HG03196 (cell line): ENCODE measurements around the gene TMEM266.
"Not testable (repeated sequence)": the region's sequence is repeated elsewhere in the genome, so short reads cannot be mapped to it uniquely, and the experiment has no call there.

Source experiments
- ATAC-seq: cut with Tn5 transposase; IDR thresholded peaks from one replicate; pipeline ENCODE4 v1.9.1; 2021; ENCODE audit not compliant: unreplicated experiment

TMEM266 gene, protein sequence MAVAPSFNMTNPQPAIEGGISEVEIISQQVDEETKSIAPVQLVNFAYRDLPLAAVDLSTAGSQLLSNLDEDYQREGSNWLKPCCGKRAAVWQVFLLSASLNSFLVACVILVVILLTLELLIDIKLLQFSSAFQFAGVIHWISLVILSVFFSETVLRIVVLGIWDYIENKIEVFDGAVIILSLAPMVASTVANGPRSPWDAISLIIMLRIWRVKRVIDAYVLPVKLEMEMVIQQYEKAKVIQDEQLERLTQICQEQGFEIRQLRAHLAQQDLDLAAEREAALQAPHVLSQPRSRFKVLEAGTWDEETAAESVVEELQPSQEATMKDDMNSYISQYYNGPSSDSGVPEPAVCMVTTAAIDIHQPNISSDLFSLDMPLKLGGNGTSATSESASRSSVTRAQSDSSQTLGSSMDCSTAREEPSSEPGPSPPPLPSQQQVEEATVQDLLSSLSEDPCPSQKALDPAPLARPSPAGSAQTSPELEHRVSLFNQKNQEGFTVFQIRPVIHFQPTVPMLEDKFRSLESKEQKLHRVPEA

DNA sequence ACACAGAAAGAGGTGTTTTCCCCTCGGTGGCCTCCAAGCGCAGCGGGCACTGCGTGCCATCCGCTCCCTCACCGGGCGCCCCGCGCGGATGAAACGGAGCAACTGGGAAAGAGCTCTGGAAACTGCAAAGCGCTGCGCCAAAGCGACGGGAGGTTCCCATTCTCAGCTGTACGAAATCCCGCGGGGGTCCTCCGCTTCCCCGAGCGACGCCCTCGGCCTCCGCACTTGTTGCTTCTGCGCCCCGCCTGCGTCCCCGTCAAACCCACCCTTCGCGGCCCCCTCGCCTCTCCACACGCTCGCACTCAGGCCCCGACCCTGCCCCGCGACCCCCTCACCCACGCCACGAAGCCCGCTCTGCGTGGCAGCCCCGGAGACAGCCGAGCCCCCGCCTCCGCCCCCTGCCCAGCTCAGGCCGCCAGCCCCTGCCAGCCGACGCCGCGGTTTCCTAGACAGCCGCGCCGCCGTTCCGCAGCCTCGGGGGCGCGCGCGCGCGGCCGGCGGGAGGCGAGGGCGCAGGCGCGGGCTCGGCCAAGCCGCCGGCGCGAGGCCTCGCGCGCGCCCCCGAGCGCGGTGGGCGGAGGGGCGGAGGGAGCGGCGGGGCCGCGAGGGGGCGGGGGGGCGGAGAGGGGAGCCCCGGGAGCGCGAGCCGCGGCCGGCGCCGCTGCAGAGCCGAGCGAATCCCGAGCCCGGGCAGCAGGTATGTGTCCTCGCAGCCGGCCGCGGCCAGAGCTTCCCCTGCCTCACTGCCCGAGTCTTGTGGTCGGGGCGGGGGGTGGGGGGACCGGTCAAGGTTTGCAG, at the start of gene TMEM266:
Gene TMEM266 (plus strand): TSS at position 666 of the 798 bp plus-strand sequence. CDS start 74,279 bp downstream, outside the sequence.
- ATAC-seq: no peak

DNA sequence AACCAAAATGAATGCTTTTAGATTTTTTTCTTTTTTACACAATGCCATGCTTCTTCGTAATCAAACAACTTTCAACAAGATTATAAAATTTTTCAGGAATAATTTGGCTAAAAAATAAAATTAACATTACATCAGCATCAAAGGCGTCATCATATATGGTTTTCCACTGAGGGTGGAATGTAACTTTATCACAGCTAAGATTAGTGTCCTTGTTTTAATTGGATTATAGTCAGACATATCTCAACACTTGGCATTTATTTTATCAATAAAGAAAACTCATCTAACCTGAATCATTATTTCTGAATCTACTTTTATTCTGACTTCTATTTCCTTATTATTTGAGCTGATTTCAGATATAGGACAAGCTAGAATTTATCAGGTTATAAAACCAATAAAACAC, 49.2 kb upstream of the TMEM266 start:
- ATAC-seq: no peak

DNA sequence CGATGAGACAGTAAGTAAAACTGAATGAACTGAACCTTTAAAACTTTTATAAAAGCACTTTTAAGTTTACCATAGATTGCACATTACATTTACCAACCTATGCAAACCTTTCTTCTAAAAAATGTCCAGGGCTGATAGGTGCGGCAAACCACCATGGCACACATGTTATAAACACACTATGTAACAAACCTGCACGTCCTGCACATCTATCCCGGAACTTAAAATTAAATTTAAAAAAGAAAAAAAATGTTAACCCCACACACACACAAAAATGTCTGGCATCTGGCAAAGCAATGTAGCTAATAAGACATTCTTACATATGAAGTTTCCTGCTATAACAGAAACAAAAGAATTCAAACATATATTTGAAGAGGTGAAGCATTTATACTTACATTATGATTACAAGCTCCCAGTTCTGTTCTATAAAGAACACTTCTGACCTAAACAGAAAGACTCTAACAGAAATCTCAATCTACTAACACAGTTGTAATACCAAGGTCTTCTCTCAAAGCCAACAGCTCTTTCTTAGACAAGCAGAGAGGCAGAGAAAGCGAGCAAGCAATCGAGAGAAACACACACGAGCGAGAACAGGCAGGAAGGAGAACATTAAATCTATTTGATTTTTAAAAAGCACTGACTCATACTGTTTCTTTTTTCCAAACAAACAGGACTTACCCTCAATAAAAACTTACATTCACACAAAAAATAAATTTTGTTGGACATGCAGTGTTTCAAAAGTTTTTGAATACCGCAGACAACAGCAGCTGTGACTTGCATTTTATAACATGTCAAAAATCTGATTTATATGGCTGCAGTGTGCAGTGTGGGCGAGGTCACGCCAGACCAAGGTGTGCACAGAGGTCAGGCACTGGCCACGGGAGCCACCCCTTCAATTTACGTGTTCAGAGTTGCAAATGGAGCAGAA, 47.9 kb upstream of the TMEM266 start, which contains the start of gene NRG4:
Gene NRG4 (minus strand): TSS at position 798 of the 925 bp plus-strand sequence. CDS start 1,194 bp downstream, outside the sequence.
- no peak for ATAC-seq

DNA sequence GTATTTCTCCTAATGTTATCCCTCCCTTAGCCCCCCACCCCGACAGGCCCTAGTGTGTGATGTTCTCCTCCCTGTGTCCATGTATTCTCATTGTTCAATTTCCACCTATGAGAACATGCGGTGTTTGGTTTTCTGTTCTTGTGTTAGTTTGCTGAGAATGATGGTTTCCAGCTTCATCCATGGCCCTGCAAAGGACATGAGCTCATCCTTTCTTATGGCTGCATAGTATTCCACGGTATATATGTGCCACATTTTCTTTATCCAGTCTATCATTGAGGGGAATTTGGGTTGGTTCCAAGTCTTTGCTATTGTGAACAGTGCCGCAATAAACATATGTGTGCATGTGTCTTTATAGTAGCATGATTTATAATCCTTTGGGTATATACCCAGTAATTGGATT, 46.3 kb upstream of the TMEM266 start:
- ATAC-seq: not testable (repeated sequence)

DNA sequence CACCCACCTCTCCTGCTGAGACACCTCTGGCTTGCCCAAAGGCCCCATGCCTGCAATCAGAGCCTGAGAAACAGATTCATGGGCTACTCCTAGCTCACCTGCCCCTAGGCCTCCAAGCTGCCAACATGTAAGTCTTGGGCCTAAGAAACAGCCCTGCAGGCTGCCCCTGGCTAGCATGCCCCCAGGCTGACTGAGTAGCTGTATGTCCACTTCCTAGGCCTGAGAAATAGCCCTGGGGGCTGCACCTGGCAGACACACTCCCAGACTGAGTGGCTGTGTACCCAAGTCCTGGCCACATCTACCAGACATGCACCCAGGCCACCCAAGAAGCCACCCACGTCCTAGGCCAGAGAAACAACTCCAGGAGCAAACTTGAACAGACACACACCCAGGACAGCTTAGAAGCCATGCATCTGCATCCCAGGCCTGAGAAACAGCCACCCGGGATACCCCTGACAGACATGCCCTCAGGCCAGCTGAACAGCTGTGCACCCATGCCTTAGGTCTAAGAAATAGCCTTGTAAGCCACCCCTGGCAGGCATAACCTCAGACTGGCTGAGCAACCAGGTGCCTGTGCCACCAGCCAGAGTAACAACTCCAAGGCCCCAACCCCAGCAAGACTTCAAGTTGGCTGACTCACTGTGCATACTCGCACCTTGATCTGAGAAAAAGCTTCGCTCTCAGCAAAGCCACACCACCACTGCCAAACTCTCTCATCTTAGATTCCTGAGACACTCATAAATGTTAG, 35.6 kb upstream of the TMEM266 start:
- no peak for ATAC-seq

DNA sequence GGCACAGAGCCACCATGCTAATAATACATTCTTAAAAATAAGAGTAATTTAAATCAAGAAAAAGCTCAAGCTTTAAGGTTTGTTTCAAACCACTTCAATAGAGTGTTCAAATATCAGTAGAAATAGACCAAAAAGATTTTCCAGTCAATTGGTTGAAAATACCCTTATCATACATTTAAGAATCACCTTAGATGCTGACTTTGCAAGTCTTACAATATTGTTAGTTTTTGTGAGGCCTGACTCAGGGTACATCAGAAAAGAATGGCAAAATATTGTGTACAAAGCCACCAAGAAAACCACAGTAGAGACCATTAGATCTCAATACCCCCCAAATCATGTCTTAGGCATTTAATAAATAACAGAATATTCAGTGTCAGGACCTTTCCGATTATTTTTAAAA, 27.7 kb upstream of the TMEM266 start:
- no peak for ATAC-seq

DNA sequence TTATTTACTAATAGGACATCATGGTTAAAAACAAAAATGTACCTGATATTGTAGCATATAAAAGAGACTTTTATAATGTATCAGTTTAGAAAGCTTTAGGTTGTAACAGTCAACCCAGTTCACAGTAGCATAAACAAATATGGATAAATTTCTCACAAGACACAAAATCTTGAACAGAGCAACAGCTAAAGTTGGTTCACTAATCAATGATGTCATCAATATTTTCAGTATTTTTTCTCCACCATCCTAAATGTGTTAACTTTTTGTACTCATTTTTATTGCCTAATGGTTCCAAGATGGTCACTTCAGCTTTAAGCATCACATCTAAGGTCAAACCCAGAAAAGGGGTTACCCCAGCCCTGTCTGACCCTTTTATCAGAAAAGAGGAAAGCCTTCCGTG, 26.3 kb upstream of the TMEM266 start:
- no peak for ATAC-seq

DNA sequence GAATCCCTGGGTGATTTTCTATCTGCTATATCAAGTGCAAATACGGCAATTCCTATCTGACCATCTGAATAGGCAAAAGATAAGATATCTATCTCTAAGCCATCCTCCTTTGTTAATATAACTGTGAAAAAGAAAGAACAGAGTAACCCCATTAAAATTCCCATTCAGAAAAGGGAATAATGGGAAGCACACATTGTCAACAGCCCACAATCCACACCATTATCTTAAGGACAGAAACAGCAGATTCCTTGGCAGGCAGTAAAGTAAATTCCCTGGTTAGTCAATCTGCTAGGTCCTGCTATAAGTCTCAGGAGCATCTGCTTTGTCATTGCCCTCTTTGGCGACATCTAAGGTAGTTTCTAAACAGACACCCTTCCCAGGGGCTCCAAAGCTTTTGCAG, 25.7 kb upstream of the TMEM266 start:
- ATAC-seq: no peak

DNA sequence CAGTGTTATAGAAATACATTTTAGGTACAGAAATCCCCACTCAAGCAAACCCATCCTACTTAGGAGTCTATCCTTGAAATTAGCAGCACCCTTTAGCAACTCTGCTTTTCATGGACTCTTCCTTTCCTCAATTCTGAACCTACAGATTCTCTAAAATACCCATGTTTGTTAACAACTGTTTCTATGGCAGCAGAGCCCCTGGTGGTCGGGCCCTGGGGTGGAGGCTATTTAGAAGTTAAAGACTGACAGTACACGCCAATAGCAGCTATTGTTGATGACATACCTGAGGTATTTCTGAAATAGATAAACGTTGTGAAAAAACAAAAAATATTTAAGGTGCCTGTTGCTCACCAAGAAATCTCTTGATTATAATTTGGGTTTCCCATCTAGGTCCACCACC, 24.2 kb upstream of the TMEM266 start:
- ATAC-seq: no peak

DNA sequence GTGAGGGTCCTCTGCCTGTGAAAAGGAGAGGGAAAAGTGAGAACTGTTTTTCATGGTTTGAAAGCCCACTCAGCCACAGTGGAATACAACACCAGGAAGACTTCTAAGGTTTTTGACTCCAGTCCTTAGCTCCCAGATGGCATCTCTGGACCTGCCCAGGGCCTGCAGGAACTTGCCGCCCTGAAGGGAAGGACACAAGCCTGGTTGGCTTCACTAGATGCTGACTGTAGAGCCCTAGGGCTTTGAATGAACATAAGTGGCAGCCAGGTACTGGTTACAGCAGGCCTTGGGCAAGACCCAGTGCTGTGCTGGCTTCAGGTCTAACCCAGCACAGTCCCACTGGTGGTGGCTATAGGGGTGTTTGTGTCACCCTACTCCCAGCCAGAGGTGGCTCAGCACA, 21.3 kb upstream of the TMEM266 start:
- no peak for ATAC-seq

DNA sequence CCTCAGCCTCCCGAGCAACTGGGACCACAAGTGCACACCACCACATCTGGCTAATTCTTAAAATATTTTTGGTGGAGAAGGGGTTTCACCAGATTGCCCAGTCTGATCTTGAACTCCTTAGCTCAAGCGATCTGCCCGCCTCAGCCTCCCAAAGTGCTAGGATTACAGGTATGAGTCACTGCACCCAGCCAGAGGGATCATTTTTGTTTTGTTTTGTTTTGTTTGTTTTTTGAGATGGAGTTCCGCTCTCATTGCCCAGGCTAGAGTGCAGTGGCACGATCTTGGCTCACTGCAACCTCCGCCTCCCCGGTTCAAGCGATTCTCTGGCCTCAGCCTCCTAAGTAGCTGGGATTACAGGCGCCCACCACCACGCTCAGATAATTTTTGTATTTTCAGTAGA, 5.6 kb upstream of the TMEM266 start:
- not testable (repeated sequence) for ATAC-seq

DNA sequence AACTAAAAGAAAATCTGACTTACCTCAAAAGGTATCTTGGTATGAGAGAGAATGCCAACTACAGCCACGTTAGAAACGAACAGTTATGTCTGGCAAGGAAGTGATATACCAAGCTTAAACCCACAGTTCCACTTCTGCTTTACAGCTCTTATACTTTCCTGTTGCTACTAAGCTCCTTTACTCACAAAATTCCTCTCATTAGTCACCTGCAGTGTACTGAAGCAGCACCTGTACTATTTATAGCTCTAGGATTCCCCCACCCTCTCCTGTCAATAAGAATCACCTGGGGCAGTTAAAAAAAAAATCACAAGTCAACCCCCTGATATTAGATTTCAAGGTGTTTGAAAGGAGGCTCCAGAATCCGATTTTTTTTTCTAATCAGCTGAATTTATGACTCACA, 2.9 kb upstream of the TMEM266 start:
- ATAC-seq: peak; percentile 68

DNA sequence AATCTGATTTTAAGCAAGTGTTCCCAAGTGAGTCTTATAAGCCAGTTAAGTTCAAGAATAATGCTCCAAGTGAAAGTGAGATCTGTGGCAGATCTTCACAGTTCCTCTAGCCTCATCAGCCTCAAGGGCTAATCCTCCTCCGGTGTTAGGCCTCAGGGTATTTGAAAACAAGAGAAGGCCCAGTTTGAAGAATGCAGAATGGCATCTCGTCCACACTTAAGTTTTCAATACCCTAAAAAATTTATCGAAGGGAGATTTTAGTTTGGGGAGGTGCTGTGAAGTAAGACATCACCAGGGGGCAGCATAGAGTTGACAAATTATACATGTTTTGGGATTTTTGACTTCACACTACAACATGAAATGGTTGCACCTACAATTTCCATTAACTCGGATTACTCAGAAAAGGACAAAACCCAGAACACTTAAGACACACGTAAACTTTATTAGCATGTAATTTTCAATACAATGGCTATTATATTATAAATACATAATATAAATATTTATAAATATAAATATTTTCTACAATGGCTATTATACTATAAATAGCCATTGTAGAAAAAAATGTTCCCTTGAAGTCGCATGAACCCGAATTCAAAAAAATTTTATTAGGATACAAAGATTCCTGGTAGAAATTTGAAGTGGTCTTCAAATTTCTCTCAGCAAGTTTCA, 2.3 kb upstream of the TMEM266 start:
- peak; percentile 13 for ATAC-seq

DNA sequence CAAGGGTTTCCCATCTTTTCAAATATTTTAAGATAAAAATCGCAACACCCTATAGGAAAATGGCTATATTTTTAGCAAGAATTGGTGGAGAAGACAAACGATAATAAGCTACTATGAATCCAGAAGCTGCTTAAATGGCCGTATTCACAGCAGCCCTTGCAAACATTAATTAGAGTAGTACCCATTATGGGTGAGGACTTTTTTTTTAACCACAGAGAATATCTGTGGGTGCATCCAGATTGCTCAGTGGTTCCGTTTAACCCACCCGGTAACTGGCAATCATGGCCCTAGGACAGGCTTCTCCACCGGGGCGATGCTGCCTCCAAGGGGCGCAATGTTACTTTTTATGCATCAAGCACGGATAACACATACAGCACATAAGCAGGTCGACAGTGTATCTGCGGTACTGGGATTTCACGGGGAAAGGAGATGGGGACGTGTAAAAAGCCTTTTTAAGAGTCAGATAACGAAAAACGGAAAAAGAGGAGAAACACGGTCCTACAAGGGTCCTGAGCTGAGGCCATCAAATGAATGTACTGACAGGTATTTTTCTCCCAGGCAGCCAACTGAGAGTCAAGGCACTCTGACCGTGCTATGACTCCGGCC, 968 bp upstream of the TMEM266 start:
- ATAC-seq: no peak

DNA sequence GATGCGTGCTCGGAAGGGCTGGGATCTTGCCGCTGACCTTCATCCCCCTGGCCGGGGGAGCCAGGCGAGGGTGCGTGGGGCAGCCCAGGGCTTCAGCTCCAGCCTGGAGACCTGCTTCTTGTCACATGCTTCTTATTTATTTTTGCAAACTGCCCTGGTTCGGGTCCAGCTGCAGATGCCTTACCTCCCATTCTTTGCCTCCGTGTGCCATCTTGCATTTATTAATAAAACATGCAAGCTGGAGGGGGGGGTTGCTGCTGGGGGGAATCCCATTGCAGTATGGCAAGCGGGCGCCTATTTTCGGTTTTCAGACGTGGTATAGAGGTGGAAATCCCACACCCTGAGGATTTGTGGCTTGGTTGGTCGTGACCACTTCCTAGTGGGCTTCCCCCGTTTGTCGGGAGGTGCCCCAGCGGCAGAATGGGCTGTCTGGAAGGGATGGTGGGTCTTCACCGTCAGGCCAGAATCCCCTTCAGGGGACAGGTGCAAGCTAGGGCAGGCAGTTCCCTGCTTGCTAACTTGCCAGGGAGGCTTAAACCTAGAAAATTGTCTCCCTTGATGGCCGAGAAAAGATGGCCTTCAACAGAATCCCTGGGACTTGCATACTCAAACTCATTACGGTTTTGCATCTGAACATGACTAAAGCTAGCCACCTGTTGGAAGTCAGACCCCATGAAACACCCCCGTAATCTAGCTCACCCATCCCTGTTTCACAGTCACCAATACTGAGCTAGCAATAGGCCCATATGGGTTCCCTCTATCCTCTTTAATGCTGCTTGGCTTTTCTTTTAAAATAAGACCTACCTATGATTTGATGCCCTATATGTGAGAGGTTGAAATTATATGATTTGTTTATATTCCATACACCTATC, 569 bp downstream of the TMEM266 start:
- ATAC-seq: no peak

DNA sequence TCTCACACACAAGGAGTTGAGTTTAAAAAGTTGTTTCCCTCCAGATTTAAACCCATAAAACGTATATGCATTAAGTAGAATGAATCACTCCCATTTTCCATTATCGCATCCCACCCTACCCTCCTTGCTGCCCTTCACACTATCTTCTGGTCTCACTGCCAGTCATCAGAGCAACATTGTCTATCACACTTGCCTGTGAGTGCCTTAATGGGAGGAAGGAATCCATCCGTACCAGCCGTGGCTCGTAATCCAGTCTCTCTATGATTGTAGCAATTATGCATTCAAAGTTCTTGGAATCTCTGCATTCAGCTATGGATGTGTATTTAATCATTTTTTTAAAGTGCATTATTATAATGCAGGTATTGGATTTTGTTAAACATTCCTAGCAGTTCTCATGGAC, 1.9 kb downstream of the TMEM266 start:
- ATAC-seq: no peak

DNA sequence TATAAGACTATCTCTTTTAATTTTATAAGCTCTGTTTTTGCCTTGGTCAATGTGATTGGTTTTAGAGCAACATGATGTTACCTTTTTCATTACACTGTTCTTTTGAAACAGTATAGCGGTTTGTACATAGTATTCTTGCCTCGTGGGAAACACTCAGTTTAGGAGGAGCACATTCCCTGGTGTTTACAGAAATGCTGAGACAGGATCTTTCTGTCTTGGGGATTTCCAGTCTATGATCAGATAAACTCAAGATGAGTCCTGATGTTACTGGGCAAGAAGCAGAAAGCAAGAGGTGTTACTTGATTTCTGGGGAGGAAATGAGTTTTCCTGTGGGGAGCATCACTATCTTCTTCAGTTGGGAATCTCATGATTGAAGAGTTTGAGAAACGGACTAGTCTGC, 2.5 kb downstream of the TMEM266 start:
- ATAC-seq: no peak

DNA sequence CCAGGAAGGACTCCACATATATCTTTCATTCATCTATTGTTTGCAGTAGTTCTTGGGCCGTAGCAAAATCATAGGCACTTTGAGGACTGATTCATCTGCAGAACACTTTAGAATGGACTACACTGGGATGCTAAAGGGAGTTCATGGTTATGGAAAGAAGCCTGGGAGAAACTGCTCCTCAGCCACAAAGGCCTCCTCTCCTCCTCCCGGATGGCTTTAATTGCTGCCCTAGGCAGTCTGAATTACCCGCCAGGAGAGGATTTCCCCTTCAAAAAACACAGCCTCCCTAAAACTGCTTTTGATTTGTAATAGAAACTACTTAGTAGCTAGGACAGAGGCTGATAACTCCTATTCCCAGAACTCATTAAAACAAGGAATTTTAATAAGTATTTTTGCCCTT, 4.6 kb downstream of the TMEM266 start:
- no peak for ATAC-seq
